ENCODE results near the gene UBL5. TPM values are rescaled to one million over a fixed set of nuclear protein-coding genes. Genes with fewer than 3 reads are reported as not detected.

Gene UBL5
- total and polyA plus RNA-seq, 4 donors: 155 to 339 (median 205) TPM

DNA sequence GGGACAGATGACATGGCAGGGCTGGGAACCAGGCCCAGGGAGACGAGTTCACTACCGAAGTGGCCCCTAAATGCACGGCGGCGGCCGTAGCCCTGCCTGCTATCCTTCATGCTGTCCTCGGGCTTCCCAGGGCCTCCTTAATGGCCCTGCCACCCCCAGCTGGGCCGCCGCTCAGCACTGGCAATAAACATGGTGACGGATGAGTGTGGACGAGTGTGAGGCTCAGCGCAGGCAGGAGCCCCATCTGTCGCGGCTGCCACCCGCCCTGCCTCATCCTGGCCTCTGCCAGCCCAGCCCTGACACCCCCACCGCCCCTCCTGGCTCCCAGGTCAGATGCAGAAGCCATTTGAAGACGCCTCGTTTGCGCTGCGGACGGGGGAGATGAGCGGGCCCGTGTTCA, 21.0 kb downstream of the UBL5 start:
- peaks cover 6 to 20% (median 8%) of the 10 kb centered on the region in 4 donors for H3K36me3 ChIP-seq (ENCODE audit: control insufficient read depth in 4 of 4, insufficient read depth in 3 of 4, low read depth in 1 of 4, low read length in 3 of 4)
- DNase-seq (ENCODE audit: low spot score): no peak
- 92% methylated on average over 23 of the region's 23 CpGs for WGBS
- no peak overlapping the region for H3K9ac ChIP-seq (ENCODE audit: low read depth in 1 of 2, low read length in 2 of 2)
- no peak overlapping the region for H3K27ac ChIP-seq (ENCODE audit: low read depth in 1 of 2, low read length in 2 of 2)
- H3K4me3 ChIP-seq (ENCODE audit: low read depth in 1 of 3, low read length in 3 of 3): no peak overlapping the region
- no peak for TF ChIP-seq HNF4G (IDR thresholded peaks at IDR 0.05)
- no peak for TF ChIP-seq FOXA2 (IDR thresholded peaks at IDR 0.05)
- TF ChIP-seq GABPA (IDR thresholded peaks at IDR 0.05 in 1 of 2, conservative IDR thresholded peaks at IDR 0.05 in 1 of 2): no peak
- TF ChIP-seq TAF1 (conservative IDR thresholded peaks at IDR 0.05): no peak
- TF ChIP-seq, protein P1, sequence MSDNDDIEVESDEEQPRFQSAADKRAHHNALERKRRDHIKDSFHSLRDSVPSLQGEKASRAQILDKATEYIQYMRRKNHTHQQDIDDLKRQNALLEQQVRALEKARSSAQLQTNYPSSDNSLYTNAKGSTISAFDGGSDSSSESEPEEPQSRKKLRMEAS (IDR thresholded peaks at IDR 0.05): no peak
- no peak for TF ChIP-seq YY1 (IDR thresholded peaks at IDR 0.05)
- TF ChIP-seq, protein P2, sequence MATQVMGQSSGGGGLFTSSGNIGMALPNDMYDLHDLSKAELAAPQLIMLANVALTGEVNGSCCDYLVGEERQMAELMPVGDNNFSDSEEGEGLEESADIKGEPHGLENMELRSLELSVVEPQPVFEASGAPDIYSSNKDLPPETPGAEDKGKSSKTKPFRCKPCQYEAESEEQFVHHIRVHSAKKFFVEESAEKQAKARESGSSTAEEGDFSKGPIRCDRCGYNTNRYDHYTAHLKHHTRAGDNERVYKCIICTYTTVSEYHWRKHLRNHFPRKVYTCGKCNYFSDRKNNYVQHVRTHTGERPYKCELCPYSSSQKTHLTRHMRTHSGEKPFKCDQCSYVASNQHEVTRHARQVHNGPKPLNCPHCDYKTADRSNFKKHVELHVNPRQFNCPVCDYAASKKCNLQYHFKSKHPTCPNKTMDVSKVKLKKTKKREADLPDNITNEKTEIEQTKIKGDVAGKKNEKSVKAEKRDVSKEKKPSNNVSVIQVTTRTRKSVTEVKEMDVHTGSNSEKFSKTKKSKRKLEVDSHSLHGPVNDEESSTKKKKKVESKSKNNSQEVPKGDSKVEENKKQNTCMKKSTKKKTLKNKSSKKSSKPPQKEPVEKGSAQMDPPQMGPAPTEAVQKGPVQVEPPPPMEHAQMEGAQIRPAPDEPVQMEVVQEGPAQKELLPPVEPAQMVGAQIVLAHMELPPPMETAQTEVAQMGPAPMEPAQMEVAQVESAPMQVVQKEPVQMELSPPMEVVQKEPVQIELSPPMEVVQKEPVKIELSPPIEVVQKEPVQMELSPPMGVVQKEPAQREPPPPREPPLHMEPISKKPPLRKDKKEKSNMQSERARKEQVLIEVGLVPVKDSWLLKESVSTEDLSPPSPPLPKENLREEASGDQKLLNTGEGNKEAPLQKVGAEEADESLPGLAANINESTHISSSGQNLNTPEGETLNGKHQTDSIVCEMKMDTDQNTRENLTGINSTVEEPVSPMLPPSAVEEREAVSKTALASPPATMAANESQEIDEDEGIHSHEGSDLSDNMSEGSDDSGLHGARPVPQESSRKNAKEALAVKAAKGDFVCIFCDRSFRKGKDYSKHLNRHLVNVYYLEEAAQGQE (IDR thresholded peaks at IDR 0.05): no peak
- TF ChIP-seq RXRA (IDR thresholded peaks at IDR 0.05): no peak
- no peak for TF ChIP-seq RAD21 (IDR thresholded peaks at IDR 0.05)
- TF ChIP-seq, protein P3, sequence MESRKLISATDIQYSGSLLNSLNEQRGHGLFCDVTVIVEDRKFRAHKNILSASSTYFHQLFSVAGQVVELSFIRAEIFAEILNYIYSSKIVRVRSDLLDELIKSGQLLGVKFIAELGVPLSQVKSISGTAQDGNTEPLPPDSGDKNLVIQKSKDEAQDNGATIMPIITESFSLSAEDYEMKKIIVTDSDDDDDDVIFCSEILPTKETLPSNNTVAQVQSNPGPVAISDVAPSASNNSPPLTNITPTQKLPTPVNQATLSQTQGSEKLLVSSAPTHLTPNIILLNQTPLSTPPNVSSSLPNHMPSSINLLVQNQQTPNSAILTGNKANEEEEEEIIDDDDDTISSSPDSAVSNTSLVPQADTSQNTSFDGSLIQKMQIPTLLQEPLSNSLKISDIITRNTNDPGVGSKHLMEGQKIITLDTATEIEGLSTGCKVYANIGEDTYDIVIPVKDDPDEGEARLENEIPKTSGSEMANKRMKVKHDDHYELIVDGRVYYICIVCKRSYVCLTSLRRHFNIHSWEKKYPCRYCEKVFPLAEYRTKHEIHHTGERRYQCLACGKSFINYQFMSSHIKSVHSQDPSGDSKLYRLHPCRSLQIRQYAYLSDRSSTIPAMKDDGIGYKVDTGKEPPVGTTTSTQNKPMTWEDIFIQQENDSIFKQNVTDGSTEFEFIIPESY (IDR thresholded peaks at IDR 0.05): no peak
- no peak for TF ChIP-seq HNF4A (conservative IDR thresholded peaks at IDR 0.05)
- no peak for TF ChIP-seq SP1 (IDR thresholded peaks at IDR 0.05)
- TF ChIP-seq JUND (IDR thresholded peaks at IDR 0.05): no peak
- no peak for TF ChIP-seq EGR1 (IDR thresholded peaks at IDR 0.05; ENCODE audit: low read depth in 2 of 2)
- TF ChIP-seq, protein P4, sequence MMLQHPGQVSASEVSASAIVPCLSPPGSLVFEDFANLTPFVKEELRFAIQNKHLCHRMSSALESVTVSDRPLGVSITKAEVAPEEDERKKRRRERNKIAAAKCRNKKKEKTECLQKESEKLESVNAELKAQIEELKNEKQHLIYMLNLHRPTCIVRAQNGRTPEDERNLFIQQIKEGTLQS (IDR thresholded peaks at IDR 0.05): no peak
- TF ChIP-seq, protein P5, sequence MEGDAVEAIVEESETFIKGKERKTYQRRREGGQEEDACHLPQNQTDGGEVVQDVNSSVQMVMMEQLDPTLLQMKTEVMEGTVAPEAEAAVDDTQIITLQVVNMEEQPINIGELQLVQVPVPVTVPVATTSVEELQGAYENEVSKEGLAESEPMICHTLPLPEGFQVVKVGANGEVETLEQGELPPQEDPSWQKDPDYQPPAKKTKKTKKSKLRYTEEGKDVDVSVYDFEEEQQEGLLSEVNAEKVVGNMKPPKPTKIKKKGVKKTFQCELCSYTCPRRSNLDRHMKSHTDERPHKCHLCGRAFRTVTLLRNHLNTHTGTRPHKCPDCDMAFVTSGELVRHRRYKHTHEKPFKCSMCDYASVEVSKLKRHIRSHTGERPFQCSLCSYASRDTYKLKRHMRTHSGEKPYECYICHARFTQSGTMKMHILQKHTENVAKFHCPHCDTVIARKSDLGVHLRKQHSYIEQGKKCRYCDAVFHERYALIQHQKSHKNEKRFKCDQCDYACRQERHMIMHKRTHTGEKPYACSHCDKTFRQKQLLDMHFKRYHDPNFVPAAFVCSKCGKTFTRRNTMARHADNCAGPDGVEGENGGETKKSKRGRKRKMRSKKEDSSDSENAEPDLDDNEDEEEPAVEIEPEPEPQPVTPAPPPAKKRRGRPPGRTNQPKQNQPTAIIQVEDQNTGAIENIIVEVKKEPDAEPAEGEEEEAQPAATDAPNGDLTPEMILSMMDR (IDR thresholded peaks at IDR 0.05; ENCODE audit: low read depth, low read length, missing input control): no peak
- TF ChIP-seq FOXA1 (IDR thresholded peaks at IDR 0.05): no peak
- TF ChIP-seq NR2F2 (IDR thresholded peaks at IDR 0.05): no peak
- H3K27me3 ChIP-seq (ENCODE audit: control insufficient read depth in 4 of 4, insufficient read depth in 4 of 4, low read length in 3 of 4): no peaks in the 10 kb centered on the region
- no peaks in the 10 kb centered on the region for H3K9me3 ChIP-seq (ENCODE audit: control insufficient read depth in 4 of 4, low read length in 3 of 4)
- peaks cover 0 to 7% (median 2%) of the 10 kb centered on the region in 4 donors for H3K4me1 ChIP-seq (ENCODE audit: control insufficient read depth in 4 of 4, insufficient read depth in 4 of 4, low read length in 3 of 4)

Measured in liver (tissue), 9 donors.